SK-N-DZ (cell line): ENCODE measurements around the gene VSTM1. TPM values are rescaled to one million over a fixed set of nuclear protein-coding genes. Genes with fewer than 3 reads are reported as not detected.
"Not testable (repeated sequence)": the region's sequence is repeated elsewhere in the genome, so short reads cannot be mapped to it uniquely, and the experiment has no call there.

Source experiments
- DNase-seq: peaks from one replicate; pipeline ENCODE4 v3.0.0-alpha.2; 2015; ENCODE audit warnings: low spot score
- polyA plus RNA-seq, 2 experiments: library from polyadenylated mRNA; depleted of rRNA; stranded (reverse); fragments of >200 nt; gene quantifications; 2 replicates each; pipeline ENCODE4 v1.2.3, GENCODE V29; 2014

VSTM1 gene, protein sequence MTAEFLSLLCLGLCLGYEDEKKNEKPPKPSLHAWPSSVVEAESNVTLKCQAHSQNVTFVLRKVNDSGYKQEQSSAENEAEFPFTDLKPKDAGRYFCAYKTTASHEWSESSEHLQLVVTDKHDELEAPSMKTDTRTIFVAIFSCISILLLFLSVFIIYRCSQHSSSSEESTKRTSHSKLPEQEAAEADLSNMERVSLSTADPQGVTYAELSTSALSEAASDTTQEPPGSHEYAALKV
- not detected in 2 replicates for polyA plus RNA-seq (2014; cell fraction: cytosol; rRNA removed)
- polyA plus RNA-seq (2014; cell fraction: nucleus; rRNA removed) = not detected in 2 replicates

DNA sequence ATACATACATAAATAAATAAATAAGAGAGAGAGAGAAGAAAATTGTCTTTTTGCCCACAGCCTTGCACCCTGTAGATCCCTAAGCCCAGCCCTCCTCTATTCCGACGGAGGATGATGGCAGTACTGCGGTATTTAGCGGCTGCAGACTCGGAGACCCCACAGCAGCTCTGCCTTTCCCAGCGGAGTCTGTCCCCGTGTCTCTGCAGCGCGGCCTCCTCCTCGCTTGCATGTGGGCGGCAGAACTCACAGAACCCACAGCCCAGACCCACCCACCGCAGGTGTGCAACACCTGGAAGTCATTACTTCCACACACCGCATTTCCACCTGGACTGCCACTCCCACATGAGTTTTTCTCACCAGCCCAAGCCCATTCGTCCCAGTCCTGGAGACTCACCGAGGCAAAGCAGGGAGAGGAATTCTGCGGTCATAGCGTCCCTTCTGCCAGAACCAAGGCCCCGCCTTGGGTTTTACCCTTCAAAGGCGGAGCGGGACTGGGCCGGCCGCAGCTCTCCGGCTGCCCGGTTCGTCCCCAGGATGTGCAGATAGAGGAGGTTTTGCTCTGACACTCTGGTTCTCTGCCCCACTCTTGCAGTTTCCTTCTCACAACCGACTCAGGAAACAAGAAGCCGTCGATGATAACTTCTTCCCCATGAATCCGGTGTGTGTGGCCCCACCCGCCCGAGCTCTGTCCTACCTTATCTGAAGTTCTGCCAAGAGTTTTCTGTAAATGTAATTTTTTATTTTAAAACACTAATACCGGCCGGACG lies at the start of gene VSTM1:
Gene VSTM1, minus strand, starts transcription at position 548 of the 767 bp plus-strand sequence. Its CDS starts 120 bp downstream, at position 428.
- DNase-seq = no peak

DNA sequence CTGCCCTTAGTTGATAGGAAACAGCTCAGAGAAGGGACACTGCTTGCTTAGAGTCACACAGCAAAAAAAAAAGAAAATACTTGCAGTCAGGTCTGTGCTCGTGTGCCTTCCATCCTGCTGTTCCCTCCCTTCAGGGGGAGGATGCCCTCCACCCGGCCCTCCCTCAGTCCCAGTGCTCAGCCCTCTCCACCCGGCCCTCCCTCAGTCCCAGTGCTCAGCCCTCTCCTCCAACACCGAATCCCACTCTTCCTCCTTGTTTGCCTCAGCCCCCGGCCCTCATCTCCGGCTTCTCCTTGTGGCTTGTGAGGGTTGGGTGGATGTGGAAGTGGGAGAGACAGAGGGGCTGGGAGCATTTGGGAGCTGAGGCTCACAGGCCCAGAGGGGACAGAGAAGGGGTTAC lies 46.0 kb upstream of the VSTM1 start:
- no peak for DNase-seq

DNA sequence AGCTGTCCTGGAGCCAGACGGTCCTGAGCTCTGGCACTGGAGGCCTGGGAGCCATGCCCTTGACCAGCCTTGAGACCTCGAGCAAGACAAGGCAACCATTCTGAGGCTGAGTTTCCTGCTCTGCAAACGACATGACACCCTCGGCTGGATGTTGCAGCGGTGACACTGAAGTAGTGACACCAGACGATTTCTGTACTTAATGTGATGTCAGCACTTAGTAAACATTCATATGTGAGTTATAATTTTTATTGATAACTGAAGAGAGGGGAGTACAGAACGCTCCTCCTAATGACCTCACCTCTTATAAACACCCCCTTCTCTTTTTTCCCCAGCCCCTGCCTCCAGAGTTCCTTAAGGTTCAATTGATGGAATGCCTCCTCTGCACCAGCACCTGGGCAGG lies 44.8 kb upstream of the VSTM1 start:
- no peak for DNase-seq

DNA sequence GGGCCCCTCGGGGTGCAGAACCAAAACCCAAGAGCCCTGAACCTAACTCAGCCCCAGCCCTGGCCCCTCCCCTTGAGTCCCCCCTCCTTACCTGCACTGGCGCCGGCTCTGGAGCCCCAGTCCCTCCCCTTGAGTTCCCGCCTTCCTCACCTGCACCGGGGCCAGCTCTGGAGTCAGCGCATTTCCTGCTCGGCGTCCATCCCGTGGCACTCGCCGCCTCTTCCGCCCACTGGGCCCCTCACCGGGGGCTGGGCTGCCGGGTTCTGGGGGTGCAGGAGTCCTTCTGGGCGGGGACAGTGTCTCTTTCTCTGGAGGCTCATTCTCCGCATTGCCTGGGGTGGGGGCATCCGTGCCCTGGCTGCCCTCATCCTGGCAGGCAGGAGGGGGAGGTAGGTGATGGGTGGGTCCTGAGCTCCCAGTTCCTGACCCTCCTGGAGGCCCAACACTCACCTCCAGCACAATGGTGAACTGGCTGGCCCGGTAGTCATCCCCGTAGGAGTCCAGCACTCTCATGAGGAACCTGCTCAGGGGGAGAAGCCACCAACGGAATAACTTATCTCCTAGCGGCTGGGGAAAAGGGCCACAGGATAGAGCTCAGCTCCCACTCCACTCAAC lies 44.3 kb upstream of the VSTM1 start:
- no peak for DNase-seq

DNA sequence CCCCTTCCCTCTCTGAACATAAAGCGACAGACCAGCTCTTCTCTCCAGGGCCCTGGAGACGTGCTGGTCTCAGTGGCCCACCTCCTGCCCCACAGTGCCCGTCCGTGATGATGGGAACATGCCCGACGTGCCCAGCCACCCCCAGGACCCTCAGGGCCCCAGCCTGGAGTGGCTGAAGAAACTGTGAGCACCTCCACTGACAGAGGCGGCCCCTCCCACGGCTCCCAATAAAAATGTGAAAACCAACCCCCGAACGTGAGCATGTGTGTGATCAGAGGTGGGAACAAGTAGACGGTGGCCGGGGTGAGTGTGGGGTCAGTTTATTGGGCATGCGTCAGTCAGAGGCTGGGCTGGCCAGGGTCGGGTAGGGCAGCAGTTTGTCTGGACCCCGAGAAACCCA lies 43.0 kb upstream of the VSTM1 start:
- no peak for DNase-seq

DNA sequence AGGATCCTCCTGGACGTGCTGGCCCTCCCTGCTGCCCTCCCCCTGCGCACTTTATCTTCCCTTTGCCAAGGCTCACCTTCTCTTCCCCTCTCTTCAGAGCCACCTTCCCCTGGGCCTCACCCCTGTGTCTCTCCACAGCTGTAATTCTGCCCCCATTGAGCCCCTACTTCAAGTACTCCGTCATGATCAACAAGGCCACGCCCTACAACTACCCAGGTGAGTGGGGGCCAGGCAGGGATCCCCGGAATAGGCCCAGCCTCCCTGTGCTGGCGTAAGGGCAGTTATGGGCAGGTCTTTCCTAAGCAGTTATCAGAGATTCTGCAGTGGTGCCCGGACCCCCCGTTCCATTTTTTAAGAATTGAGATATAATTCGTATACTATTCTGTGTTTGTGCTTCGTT lies 42.1 kb upstream of the VSTM1 start:
- no peak for DNase-seq

DNA sequence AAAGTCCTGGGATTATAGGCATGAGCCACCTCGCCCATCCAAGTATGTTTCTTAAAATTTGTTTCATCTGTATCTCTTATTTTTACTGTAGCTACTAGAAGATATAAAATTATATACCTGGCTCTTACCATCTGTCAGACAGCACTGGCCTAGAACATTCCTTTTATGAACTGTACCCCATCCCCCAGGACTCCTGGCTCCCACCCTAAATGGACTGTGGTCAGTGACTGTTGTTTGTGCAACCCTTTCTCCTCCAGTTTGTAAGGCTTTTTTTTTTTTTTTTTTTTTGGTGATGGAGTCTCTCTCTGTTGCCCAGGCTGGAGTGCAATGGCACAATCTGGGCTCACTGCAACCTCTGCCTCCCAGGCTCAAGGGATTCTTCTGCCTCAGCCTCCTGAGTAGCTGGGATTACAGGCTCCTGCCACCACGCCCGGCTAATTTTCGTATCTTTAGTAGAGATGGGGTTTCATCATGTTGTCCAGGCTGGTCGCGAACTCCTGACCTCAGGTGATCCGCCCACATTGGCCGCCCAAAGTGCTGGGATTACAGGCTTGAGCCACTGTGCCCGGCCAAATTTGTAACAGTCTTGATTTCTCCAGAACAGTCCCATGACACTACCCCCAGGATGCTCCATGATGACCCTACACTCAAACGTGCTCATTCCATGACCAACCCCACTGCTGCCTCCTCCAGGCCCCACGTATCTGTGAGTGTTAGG lies 41.5 kb upstream of the VSTM1 start:
- DNase-seq = no peak

DNA sequence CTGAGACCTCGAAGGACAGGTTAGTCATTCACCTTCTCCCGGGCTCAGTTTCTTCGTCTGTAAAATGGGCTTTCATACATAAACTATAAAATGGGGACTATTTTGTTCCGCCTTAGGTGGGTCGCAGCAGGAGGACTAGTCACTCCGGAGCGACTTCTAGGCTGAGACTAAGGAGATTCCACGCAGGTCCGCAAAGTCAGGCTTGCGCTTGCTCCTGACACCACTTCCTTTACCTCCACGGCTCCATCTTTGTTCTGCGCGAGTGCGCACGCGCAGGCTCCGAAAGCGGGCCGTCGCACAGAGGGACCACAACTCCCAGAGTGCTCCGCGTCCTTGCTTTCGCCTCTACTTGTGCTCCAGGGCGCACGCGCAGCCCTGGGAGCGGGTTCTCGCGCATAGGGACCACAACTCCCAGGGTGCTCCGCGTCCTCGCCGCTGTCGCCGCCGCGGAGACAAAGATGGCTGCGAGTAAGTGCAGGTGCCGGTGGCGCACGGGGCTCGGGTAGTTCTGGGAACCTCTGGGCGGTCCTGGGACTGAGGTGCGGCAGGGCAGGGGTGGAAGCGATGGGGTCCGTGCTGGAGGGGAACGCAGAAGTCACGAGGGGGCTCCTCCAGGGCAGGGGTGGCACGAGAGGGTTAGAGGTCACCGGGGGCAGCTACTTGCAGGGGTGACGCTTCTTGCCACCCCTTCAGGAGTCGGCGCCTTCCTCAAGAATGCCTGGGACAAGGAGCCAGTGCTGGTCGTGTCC lies 38.9 kb upstream of the VSTM1 start, which contains the start of gene NDUFA3:
Gene NDUFA3, plus strand, starts transcription at position 435 of the 749 bp plus-strand sequence. Its CDS starts 24 bp downstream, at position 459.
- DNase-seq = peak; percentile 93

DNA sequence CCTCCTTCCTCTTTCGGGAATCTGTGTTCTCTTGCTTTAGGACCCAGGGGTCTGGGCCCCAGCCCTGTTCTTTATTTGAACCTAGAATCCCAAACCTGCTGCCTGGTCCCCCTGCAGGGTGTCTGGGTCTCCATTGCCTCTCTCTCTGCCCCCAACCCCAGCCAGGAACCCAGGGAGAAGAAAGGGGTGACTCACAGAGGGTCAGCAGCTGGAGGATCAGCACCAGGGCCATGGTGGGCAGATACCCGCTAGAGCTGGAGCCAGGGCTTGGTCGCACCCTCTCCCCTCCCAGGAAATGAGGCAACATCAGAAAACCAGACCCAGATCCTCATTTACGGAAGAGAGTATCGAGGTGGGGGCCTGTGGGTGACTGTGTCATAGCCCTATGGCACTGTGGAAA lies 36.9 kb upstream of the VSTM1 start, which contains the start of gene OSCAR:
Gene OSCAR, minus strand, starts transcription at position 243 of the 400 bp plus-strand sequence. Its CDS starts 11 bp downstream, at position 232.
- no peak for DNase-seq

DNA sequence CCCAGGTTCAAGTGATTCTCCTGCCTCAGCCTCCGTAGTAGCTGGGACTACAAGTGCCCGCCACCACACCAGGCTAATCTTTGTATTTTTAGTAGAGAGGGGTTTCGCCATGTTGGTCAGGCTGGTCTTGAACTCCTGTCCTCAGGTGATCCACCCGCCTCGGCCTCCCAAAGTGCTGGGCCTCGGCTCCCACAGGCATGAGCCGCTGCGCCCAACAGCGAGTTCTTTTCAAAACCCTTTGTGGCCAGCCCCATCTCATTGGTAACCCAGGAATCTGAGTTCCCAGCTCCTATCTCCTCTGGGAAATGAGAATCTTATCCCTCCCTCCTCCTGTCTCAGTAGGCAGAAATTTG lies 36.2 kb upstream of the VSTM1 start:
- DNase-seq = not testable (repeated sequence)

DNA sequence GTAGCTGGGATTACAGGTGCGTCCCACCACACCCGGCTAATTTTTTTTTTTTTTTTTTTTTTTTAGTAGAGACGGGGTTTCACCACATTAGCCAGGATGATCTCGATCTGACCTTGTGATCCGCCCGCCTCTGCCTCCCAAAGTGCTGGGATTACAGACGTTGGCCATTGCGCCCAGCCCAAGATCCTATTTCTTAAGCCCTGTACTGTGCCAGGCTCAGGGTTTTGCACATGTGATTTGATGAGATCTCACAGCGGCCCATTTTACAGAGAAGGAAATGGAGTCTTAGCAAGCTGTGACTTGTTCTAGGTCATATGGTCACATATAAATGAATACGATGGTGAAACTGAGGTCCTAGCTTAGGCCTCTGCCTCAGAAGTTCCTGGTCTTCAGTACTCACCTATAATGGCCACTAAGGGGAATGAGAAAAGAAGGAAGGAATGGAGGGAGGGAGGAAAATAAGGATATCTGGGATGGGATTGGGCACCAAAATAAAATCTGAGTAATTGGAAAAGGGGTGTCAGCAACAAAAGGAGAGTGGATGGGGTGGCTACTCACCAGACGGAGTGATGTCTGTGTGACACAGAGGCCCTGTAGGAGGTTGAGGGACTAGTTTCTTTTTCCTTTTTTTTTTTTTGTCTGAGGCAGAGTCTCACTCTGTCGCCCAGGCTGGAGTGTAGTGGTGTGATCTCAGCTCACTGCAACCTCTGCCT lies 35.6 kb upstream of the VSTM1 start:
- no peak for DNase-seq

DNA sequence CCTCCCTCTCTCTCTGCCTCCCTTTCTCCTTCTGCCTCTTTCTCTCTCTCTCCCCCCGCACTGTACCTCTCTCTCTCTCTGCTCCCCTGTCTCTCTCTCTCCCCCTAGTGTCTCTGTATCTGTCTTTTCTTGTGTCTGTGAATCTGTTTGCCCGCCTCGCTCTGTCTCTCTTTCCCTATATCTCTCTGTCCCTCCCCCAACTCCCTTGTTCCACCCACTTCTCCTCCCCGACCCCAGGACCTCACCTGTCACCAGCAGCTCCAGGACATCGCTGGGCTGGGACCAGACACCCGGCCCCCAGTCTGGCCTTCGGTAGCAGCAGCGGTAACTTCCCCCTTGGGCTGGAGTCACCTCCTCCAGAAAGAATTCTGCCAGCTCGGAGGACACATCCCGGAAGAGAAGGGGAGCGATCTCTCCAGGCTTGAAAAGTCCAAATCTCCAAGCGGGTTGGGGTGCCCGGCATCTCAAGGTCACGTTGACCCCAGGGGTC lies 33.0 kb upstream of the VSTM1 start:
- no peak for DNase-seq

DNA sequence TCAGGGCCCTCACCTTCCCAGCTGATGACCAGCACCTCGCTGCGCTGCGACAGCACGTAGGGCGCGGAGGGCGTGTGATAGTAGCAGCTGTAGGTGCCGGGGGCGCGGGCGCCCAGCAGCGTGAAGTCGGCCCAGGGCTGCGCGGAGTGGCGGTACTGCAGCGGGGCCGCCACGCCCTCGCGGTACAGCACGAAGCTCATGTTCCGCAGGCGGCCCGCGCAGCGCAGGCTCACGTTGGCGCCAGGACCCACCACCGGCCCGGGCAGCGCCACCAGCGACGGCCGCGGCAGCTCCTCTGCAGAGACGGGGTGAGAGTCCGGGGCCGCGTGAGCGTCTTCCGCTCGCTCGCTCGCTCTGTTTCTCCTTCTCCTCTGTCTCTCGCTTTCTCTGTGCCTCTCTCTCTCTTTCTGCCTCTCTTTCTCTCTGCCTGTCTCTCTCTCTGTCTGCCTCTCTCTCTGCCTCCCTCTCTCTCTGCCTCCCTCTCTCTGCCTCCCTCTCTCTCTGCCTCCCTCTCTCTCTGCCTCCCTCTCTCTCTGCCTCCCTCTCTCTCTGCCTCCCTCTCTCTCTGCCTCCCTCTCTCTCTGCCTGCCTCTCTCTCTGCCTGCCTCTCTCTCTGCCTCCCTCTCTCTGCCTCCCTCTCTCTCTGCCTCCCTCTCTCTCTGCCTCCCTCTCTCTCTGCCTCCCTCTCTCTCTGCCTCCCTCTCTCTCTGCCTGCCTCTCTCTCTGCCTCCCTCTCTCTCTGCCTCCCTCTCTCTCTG lies 32.3 kb upstream of the VSTM1 start:
- not testable (repeated sequence) for DNase-seq

DNA sequence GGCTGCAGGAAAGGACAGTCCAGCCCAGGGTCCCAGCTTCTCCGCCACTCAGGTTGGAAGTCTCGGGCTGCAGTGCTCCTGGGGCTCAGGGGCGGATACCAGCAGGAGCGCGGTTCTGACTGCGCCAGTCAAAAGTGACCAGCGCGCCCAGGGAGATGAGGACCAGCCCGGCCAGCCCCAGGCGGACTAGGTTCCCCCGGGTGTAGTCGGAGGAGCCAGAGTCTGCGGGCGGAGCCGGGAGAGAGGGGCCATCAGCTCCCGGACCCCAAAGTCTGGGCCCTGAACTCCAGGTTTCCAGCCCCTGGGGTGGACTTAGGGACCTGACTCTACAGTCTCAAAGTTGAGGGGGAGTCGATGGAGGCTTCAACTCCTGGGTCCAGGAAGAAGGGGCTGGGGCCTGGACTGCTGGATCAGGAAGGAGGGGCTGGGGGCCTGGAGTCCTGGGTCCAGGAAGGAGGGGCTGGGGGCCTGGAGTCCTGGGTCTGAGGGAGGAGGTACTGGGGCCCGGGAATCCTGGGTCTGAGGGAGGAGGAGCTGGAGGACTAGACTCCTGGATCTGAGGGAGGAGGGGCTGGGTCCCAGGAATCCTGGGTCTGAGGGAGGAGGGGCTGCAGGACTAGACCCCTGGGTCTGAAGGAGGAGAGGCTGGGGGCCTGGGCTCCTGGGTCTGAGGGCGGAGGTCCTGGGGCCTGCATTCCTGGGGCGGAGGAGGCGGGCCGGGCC lies 31.6 kb upstream of the VSTM1 start:
- no peak for DNase-seq

DNA sequence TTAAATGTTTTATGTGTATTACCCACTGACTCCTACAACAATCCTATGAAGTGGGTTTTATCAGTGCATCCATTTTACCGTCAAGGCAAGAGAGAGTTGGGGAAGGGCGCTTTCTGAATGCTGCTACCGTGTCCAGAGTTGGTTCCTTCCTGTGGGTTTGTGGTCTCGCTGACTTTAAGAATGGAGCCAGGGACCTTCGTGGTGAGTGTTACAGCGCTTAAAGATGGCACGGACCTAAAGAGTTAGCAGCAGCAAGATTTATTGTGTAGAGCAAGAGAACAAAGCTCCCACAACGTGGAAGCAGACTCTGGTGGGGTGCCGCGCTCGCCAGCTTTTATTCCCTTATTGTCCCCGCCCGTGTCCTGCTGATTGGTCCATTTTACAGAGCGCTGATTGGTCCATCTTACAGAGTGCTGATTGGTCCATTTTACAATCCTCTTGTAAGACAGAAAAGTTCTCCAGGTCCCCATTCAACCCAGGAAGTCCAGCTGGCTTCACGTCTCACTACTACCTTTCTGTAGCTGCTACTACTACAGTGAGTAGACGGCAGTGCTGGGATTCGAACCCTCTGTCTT lies 30.8 kb upstream of the VSTM1 start:
- DNase-seq = no peak

DNA sequence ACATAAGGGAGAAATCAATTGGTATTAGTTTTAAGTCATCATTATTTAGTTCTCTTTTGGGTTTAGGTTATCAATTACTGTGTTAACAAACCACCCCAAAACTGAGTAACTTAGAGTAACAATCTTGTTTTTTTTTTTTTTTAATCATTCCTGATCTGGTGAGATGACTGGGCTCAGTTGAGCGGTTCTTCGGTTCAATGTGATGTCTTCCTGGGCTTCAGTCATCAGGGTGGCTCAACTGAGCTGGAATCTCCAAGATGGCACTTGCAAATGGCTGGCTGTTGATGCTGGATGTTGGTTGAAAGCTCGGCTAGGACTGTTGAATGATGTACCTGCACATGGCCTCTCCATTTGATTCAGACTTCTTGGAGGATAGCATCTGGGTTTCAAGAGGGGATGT lies 20.7 kb upstream of the VSTM1 start:
- no peak for DNase-seq

DNA sequence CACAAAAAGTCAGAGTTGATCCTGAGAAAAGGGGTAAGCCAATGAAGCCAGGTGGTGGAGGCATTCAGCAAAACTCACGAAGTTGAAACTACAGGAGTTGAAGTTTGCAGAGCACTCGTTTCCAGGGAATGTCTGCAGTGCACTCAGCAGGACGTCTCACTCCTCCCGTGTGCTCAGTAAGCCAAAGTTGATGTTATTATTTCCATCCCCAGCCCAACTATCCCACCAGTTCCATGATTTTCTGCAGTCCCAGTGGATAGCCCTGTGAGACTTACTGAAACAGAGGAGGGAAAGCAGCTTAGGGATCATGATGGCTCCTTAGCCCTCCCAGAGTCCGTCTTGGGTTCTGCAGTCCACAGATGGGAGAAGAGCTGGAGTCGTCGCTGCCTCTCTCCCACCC lies 17.3 kb upstream of the VSTM1 start, which contains the start of gene TARM1:
Gene TARM1, minus strand, starts transcription at position 334 of the 400 bp plus-strand sequence. Its CDS starts 25 bp downstream, at position 309.
- no peak for DNase-seq

DNA sequence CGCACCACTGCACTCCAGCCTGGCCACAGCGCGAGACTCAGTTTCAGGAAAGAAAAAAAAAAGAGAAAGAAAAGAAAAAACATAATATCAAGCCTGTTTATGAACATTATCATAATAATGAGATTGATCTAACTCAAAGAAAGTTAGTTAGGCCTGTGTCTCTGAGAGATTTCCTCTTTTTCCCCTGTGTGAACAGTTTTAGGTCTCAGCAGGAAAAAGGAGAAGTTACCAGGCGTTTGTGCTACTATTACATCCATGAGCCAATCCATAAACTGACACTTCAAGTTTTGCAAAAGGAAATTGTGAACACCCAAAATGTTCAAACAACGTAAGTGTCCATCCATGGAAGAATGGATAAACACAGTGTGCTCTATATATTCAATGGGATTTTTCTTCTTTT lies 13.6 kb upstream of the VSTM1 start:
- DNase-seq = no peak
